Liver (tissue), 9 donors: ENCODE results near the gene ABLIM2. TPM values are rescaled to one million over a fixed set of nuclear protein-coding genes. Genes with fewer than 3 reads are reported as not detected.

ENCODE experiments used
- DNase-seq: peaks from one replicate; pipeline ENCODE4 v3.0.0-alpha.2; 2017; ENCODE audit warnings: low spot score
- H3K27ac ChIP-seq, 2 donors: one replicate each; pipeline ENCODE4 v1.7.0; 2013; ENCODE audit warnings: inconsistent platforms in 2 of 2, low read length in 2 of 2, control low read depth in 1 of 2, low read depth in 1 of 2, mild to moderate bottlenecking in 1 of 2
- H3K27me3 ChIP-seq, 4 donors: one replicate each; pipeline versions ENCODE4 v1.6.1 to v1.7.0; 2013; ENCODE audit warnings: low read length in 3 of 4, inconsistent platforms in 1 of 4, mild to moderate bottlenecking in 1 of 4, moderate library complexity in 1 of 4; ENCODE audit not compliant: control insufficient read depth in 4 of 4, insufficient read depth in 4 of 4
- H3K36me3 ChIP-seq, 4 donors: one replicate each; pipeline versions ENCODE4 v1.6.1 to v1.7.0; 2013; ENCODE audit warnings: low read length in 3 of 4, mild to moderate bottlenecking in 3 of 4, low read depth in 1 of 4, moderate library complexity in 1 of 4; ENCODE audit not compliant: control insufficient read depth in 4 of 4, insufficient read depth in 3 of 4
- H3K4me1 ChIP-seq, 4 donors: one replicate each; pipeline versions ENCODE4 v1.6.1 to v1.7.0; 2013; ENCODE audit warnings: low read length in 3 of 4, mild to moderate bottlenecking in 3 of 4, moderate library complexity in 1 of 4; ENCODE audit not compliant: control insufficient read depth in 4 of 4, insufficient read depth in 4 of 4
- H3K4me3 ChIP-seq, 3 donors: one replicate each; pipeline versions ENCODE4 v1.6.1 to v1.7.0; 2013; ENCODE audit warnings: low read length in 3 of 3, control low read depth in 1 of 3, low read depth in 1 of 3, mild to moderate bottlenecking in 1 of 3
- H3K9ac ChIP-seq, 2 donors: one replicate each; pipeline ENCODE4 v1.7.0; 2013; ENCODE audit warnings: low read length in 2 of 2, mild to moderate bottlenecking in 2 of 2, moderate library complexity in 2 of 2, control low read depth in 1 of 2, low read depth in 1 of 2
- H3K9me3 ChIP-seq, 4 donors: one replicate each; pipeline versions ENCODE4 v1.6.1 to v1.7.0; 2013; ENCODE audit warnings: low read length in 3 of 4; ENCODE audit not compliant: control insufficient read depth in 4 of 4
- ATF3 ChIP-seq: IDR thresholded peaks from 2 replicates; pipeline ENCODE4 v1.6.1; 2016; ENCODE audit warnings: antibody characterized with exemption
- FOXA1 ChIP-seq: IDR thresholded peaks from 2 replicates; pipeline ENCODE4 v1.6.1; 2016; ENCODE audit warnings: antibody characterized with exemption
- FOXA2 ChIP-seq: IDR thresholded peaks from 2 replicates; pipeline ENCODE4 v1.6.1; 2016; ENCODE audit warnings: antibody characterized with exemption
- GABPA ChIP-seq, 2 donors: IDR thresholded peaks in 1 of 2; conservative IDR thresholded peaks in 1 of 2; 2 replicates each; pipeline ENCODE4 v1.6.1; 2016; ENCODE audit warnings: antibody characterized with exemption in 2 of 2, mild to moderate bottlenecking in 1 of 2, moderate library complexity in 1 of 2
- HNF4G ChIP-seq: IDR thresholded peaks from 2 replicates; pipeline ENCODE4 v1.6.1; 2016; ENCODE audit warnings: antibody characterized with exemption
- JUND ChIP-seq, 2 donors: IDR thresholded peaks; 2 replicates each; pipeline ENCODE4 v1.6.1; 2016; ENCODE audit warnings: antibody characterized with exemption in 2 of 2
- NR2F2 ChIP-seq: IDR thresholded peaks from 2 replicates; pipeline ENCODE4 v1.6.1; 2016; ENCODE audit warnings: antibody characterized with exemption
- RAD21 ChIP-seq, 2 donors: IDR thresholded peaks; 2 replicates each; pipeline ENCODE4 v1.6.1; 2016; ENCODE audit warnings: antibody characterized with exemption in 2 of 2, mild to moderate bottlenecking in 2 of 2
- RXRA ChIP-seq, 2 donors: IDR thresholded peaks; 2 replicates each; pipeline ENCODE4 v1.6.1; 2017 to 2018; ENCODE audit warnings: antibody characterized with exemption in 2 of 2, mild to moderate bottlenecking in 1 of 2
- SP1 ChIP-seq: IDR thresholded peaks from 2 replicates; pipeline ENCODE4 v1.6.1; 2018; ENCODE audit warnings: antibody characterized with exemption, mild to moderate bottlenecking
- YY1 ChIP-seq: IDR thresholded peaks from 2 replicates; pipeline ENCODE4 v1.6.1; 2016; ENCODE audit warnings: antibody characterized with exemption, mild to moderate bottlenecking
- WGBS: extraction: QIAGEN DNeasy Blood & Tissue Kit; methylation state at CpG from one replicate; pipeline ENCODE4 v1.1.7; 2013; 5-methylcytosine and 5-hydroxymethylcytosine counted together
- polyA plus RNA-seq, 2 donors: library from polyadenylated mRNA; stranded (reverse) in 1 of 2; unstranded in 1 of 2; fragments of 200-250 nt in 1 of 2; fragments of >200 nt in 1 of 2; fragmentation: Nextera tagmentation in 1 of 2; extraction: Ambion mirVana in 1 of 2; gene quantifications; one replicate each; pipeline versions ENCODE4 v1.2.1 to v1.2.3, GENCODE V29; 2013 to 2015
- total RNA-seq, 2 donors: library from RNA; depleted of rRNA; stranded (reverse); fragments of >200 nt; gene quantifications; one replicate each; pipeline ENCODE4 v1.2.3, GENCODE V29; 2014
- TF ChIP-seq, protein P1 (sequence below): IDR thresholded peaks from 2 replicates; pipeline ENCODE4 v1.6.1; 2016; ENCODE audit warnings: antibody characterized with exemption
- TF ChIP-seq, protein P2 (sequence below): IDR thresholded peaks from 2 replicates; pipeline ENCODE4 v1.6.1; 2016; ENCODE audit warnings: antibody characterized with exemption, mild to moderate bottlenecking
- TF ChIP-seq, protein P3 (sequence below): IDR thresholded peaks from 2 replicates; pipeline ENCODE4 v1.6.1; 2016; ENCODE audit warnings: antibody characterized with exemption
- TF ChIP-seq, protein P4 (sequence below): fragments of 150-350 bp; IDR thresholded peaks from 2 replicates; pipeline ENCODE4 v1.5.1; 2017; ENCODE audit warnings: improper control_type of control experiment, low read depth, low read length; ENCODE audit not compliant: missing input control
- donor health status: healthy.
- donor health status: healthy.
- donor health status: healthy.
- donor health status: healthy.
- donor health status: healthy.

Gene ABLIM2
- total and polyA plus RNA-seq, 4 donors = 0.75 to 2.5 (median 0.93) TPM

DNA sequence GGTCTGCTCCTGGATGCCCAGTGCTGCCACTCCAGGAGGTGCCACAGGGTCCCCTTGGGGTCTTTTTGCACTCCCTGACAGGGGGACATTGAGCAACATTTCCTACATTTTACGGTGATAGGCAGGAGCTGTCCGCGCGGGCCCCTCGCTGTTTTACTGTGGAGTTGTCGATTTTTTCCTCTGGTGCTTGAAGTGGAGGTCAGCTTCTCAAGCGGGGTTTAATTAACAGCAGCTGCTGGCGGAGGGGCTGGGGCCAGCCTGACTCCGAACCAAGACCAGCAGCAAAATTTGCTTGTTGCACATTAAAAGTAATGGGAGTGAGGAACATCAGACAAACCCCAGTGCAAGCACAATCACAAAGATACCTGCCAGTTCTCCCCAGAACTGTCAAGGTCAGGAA is 27.3 kb upstream of the ABLIM2 start (continued):
- TF ChIP-seq YY1 = no peak
- no peak for TF ChIP-seq ATF3
- no peak for TF ChIP-seq NR2F2

GRCh38 chr4:8185295-8185694 is 26.7 kb upstream of the ABLIM2 start:
- H3K4me3 ChIP-seq = no peak overlapping the region
- WGBS = 91% methylated on average over 9 of the region's 9 CpGs
- H3K4me1 ChIP-seq = peaks cover 0 to 15% (median 9%) of the 10 kb centered on the region in 4 donors

GRCh38 chr4:8184061-8184460 is 25.4 kb upstream of the ABLIM2 start:
- DNase-seq = no peak
- H3K9ac ChIP-seq = no peak overlapping the region
- peaks cover 0 to 14% (median 7%) of the 10 kb centered on the region in 4 donors for H3K4me1 ChIP-seq
- WGBS = 91% methylated on average over 4 of the region's 4 CpGs
- no peaks in the 10 kb centered on the region for H3K9me3 ChIP-seq
- no peaks in the 10 kb centered on the region for H3K27me3 ChIP-seq
- H3K27ac ChIP-seq = no peak overlapping the region
- no peak overlapping the region for H3K4me3 ChIP-seq
- H3K36me3 ChIP-seq = no peaks in the 10 kb centered on the region
- TF ChIP-seq SP1 = no peak
- TF ChIP-seq FOXA2 = no peak
- TF ChIP-seq JUND (IDR thresholded peaks at IDR 0.05) = no peak
- TF ChIP-seq, protein P1, sequence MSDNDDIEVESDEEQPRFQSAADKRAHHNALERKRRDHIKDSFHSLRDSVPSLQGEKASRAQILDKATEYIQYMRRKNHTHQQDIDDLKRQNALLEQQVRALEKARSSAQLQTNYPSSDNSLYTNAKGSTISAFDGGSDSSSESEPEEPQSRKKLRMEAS = no peak
- no peak for TF ChIP-seq NR2F2
- TF ChIP-seq, protein P2, sequence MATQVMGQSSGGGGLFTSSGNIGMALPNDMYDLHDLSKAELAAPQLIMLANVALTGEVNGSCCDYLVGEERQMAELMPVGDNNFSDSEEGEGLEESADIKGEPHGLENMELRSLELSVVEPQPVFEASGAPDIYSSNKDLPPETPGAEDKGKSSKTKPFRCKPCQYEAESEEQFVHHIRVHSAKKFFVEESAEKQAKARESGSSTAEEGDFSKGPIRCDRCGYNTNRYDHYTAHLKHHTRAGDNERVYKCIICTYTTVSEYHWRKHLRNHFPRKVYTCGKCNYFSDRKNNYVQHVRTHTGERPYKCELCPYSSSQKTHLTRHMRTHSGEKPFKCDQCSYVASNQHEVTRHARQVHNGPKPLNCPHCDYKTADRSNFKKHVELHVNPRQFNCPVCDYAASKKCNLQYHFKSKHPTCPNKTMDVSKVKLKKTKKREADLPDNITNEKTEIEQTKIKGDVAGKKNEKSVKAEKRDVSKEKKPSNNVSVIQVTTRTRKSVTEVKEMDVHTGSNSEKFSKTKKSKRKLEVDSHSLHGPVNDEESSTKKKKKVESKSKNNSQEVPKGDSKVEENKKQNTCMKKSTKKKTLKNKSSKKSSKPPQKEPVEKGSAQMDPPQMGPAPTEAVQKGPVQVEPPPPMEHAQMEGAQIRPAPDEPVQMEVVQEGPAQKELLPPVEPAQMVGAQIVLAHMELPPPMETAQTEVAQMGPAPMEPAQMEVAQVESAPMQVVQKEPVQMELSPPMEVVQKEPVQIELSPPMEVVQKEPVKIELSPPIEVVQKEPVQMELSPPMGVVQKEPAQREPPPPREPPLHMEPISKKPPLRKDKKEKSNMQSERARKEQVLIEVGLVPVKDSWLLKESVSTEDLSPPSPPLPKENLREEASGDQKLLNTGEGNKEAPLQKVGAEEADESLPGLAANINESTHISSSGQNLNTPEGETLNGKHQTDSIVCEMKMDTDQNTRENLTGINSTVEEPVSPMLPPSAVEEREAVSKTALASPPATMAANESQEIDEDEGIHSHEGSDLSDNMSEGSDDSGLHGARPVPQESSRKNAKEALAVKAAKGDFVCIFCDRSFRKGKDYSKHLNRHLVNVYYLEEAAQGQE = no peak
- no peak for TF ChIP-seq RXRA (IDR thresholded peaks at IDR 0.05)
- TF ChIP-seq, protein P3, sequence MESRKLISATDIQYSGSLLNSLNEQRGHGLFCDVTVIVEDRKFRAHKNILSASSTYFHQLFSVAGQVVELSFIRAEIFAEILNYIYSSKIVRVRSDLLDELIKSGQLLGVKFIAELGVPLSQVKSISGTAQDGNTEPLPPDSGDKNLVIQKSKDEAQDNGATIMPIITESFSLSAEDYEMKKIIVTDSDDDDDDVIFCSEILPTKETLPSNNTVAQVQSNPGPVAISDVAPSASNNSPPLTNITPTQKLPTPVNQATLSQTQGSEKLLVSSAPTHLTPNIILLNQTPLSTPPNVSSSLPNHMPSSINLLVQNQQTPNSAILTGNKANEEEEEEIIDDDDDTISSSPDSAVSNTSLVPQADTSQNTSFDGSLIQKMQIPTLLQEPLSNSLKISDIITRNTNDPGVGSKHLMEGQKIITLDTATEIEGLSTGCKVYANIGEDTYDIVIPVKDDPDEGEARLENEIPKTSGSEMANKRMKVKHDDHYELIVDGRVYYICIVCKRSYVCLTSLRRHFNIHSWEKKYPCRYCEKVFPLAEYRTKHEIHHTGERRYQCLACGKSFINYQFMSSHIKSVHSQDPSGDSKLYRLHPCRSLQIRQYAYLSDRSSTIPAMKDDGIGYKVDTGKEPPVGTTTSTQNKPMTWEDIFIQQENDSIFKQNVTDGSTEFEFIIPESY = no peak
- no peak for TF ChIP-seq RAD21 (IDR thresholded peaks at IDR 0.05)

More at GRCh38 chr4:8185295-8185694, 26.7 kb upstream of the ABLIM2 start:
- TF ChIP-seq, protein P2 = no peak
- TF ChIP-seq FOXA1 = no peak
- TF ChIP-seq GABPA (IDR thresholded peaks at IDR 0.05 in 1 of 2, conservative IDR thresholded peaks at IDR 0.05 in 1 of 2) = no peak
- TF ChIP-seq RAD21 (IDR thresholded peaks at IDR 0.05) = no peak
- TF ChIP-seq, protein P4, sequence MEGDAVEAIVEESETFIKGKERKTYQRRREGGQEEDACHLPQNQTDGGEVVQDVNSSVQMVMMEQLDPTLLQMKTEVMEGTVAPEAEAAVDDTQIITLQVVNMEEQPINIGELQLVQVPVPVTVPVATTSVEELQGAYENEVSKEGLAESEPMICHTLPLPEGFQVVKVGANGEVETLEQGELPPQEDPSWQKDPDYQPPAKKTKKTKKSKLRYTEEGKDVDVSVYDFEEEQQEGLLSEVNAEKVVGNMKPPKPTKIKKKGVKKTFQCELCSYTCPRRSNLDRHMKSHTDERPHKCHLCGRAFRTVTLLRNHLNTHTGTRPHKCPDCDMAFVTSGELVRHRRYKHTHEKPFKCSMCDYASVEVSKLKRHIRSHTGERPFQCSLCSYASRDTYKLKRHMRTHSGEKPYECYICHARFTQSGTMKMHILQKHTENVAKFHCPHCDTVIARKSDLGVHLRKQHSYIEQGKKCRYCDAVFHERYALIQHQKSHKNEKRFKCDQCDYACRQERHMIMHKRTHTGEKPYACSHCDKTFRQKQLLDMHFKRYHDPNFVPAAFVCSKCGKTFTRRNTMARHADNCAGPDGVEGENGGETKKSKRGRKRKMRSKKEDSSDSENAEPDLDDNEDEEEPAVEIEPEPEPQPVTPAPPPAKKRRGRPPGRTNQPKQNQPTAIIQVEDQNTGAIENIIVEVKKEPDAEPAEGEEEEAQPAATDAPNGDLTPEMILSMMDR = no peak
- TF ChIP-seq, protein P1 = no peak
- TF ChIP-seq HNF4G = no peak
- no peak for TF ChIP-seq SP1
- TF ChIP-seq FOXA2 = no peak
- Histone ChIP-seq H3K27me3 (no peaks in the 10 kb centered on the region), H3K36me3 (no peaks in the 10 kb centered on the region), H3K27ac (no peak overlapping the region), H3K9me3 (no peaks in the 10 kb centered on the region), H3K9ac (no peak overlapping the region)
- no peak for DNase-seq
